D721Med (cell line): ENCODE measurements around the gene CDC37L1.

Experiments used
- DNase-seq: peaks from one replicate; pipeline ENCODE4 v3.0.0; 2011; ENCODE audit warnings: low spot score; ENCODE audit not compliant: insufficient read length
- FAIRE-seq: peaks from 2 replicates; lab custom pipeline; 2011; peaks lifted over from hg19 to GRCh38; lab: Jason Lieb, UNC
- TF ChIP-seq, protein P1 (sequence below): IDR thresholded peaks from 2 replicates; pipeline ENCODE4 v1.5.1; 2012; ENCODE audit warnings: mild to moderate bottlenecking, control low read depth; ENCODE audit not compliant: insufficient read depth; ENCODE audit errors: missing control alignments

The CDC37L1 gene

GRCh38 chr9:4700091-4700490 is 20.7 kb downstream of the CDC37L1 start:
- DNase-seq (no peak), FAIRE-seq (no peak)
- TF ChIP-seq, protein P1, sequence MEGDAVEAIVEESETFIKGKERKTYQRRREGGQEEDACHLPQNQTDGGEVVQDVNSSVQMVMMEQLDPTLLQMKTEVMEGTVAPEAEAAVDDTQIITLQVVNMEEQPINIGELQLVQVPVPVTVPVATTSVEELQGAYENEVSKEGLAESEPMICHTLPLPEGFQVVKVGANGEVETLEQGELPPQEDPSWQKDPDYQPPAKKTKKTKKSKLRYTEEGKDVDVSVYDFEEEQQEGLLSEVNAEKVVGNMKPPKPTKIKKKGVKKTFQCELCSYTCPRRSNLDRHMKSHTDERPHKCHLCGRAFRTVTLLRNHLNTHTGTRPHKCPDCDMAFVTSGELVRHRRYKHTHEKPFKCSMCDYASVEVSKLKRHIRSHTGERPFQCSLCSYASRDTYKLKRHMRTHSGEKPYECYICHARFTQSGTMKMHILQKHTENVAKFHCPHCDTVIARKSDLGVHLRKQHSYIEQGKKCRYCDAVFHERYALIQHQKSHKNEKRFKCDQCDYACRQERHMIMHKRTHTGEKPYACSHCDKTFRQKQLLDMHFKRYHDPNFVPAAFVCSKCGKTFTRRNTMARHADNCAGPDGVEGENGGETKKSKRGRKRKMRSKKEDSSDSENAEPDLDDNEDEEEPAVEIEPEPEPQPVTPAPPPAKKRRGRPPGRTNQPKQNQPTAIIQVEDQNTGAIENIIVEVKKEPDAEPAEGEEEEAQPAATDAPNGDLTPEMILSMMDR: no peak

GRCh38 chr9:4700932-4701331 is 21.6 kb downstream of the CDC37L1 start:
- FAIRE-seq (no peak), DNase-seq (no peak)
- TF ChIP-seq, protein P1: no peak

DNA sequence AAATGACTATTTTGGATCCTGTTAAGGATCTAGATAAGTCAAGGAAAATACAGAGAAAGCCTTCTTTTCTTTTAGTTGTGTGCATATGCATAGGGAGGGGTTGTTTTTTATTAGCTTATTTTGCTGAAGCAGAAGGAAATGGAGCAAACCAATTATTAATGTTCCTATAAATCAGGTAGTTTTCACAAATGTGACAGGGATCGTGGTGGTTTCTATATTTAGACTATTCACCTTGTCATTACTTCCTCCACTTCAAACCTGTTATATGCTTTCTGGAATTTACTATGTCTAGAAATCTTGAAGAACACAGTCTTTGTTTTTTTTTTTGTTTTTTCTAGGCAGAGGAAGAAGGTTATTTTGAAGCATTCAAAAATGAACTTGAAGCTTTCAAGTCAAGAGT is 22.2 kb downstream of the CDC37L1 start:
- no peak for DNase-seq
- TF ChIP-seq, protein P1: no peak
- no peak for FAIRE-seq

GRCh38 chr9:4704129-4704528 is 24.8 kb downstream of the CDC37L1 start:
- no peak for FAIRE-seq
- TF ChIP-seq, protein P1: no peak
- DNase-seq: no peak

DNA sequence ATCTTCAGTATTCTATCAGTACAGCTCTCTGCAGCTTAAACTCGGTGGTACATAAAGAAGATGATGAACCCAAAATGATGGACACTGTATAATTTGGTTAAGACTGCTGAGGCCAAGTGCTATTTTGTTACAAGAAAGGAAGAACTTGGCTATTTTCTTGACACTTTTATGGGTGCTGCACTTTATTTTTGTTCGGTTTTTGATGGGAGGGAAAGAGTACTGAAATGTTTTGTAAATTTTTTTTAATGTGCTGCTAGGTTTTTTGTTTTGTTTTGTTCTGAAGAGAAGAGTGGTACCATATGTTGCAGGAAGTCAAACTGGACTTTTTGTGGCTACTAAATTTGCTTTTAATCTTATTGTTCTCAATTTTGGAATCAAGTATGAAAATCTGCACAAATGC is 26.7 kb downstream of the CDC37L1 start:
- DNase-seq: no peak
- TF ChIP-seq, protein P1: no peak
- no peak for FAIRE-seq

- TF ChIP-seq, protein P1: no peak
- no peak for DNase-seq
- FAIRE-seq: peak; percentile 53
Measured at GRCh38 chr9:4706971-4707622, 27.7 kb downstream of the CDC37L1 start.

GRCh38 chr9:4709380-4709779 is 30.0 kb downstream of the CDC37L1 start:
- FAIRE-seq: no peak
- TF ChIP-seq, protein P1: no peak
- no peak for DNase-seq
